K562 (cell line): ENCODE results near the gene ENDOV. TPM values are rescaled to one million over a fixed set of nuclear protein-coding genes. Genes with fewer than 3 reads are reported as not detected.

Experiments
- ATF1 ChIP-seq, 2 experiments: fragments of 450-650 bp in 1 of 2; IDR thresholded peaks; 2 replicates each; pipeline ENCODE4 v1.6.1; 2016; ENCODE audit warnings: missing compliant biosample characterization in 1 of 2, missing genetic modification characterization in 1 of 2
- ATF4 ChIP-seq: fragments of 450-650 bp; formaldehyde crosslinking; IDR thresholded peaks from 2 replicates; pipeline ENCODE4 v1.4.0; 2022; ENCODE audit warnings: mild to moderate bottlenecking, moderate library complexity
- BCOR ChIP-seq: fragments of 450-650 bp; IDR thresholded peaks from 2 replicates; pipeline ENCODE4 v1.6.1; 2016
- BMI1 ChIP-seq: fragments of 150-350 bp; IDR thresholded peaks from 2 replicates; pipeline ENCODE4 v1.6.1; 2014; ENCODE audit warnings: low read length
- BRD4 ChIP-seq: fragments of 200-600 bp; sonication (generic); IDR thresholded peaks from 2 replicates; pipeline ENCODE4 v1.6.1; 2017; ENCODE audit warnings: inconsistent platforms
- CREB3L1 ChIP-seq: fragments of 450-650 bp; IDR thresholded peaks from 2 replicates; pipeline ENCODE4 v1.6.1; 2014; ENCODE audit warnings: low read depth, mild to moderate bottlenecking, moderate library complexity, borderline replicate concordance
- CXXC5 ChIP-seq: fragments of 250-450 bp; sonication (Bioruptor Pico); IDR thresholded peaks from 2 replicates; pipeline ENCODE4 v1.8.0; 2022; ENCODE audit warnings: inconsistent platforms, mild to moderate bottlenecking, moderate library complexity
- GTF2A2 ChIP-seq: IDR thresholded peaks from 2 replicates; pipeline ENCODE4 v1.6.1; 2016; ENCODE audit warnings: mild to moderate bottlenecking, missing genetic modification characterization, missing compliant biosample characterization
- HEY1 ChIP-seq: fragments of 250-450 bp; sonication (Bioruptor Pico); IDR thresholded peaks from 2 replicates; pipeline ENCODE4 v1.5.0; 2020; ENCODE audit warnings: mild to moderate bottlenecking, moderate library complexity, borderline replicate concordance
- KLF10 ChIP-seq: fragments of 250-450 bp; sonication (Bioruptor Pico); IDR thresholded peaks from 2 replicates; pipeline ENCODE4 v1.6.1; 2021; ENCODE audit warnings: matching md5 sums
- MED1 ChIP-seq: sonication (generic); formaldehyde crosslinking; IDR thresholded peaks from 2 replicates; pipeline ENCODE4 v1.8.1; 2023; ENCODE audit warnings: missing genetic modification reagents, borderline replicate concordance
- MXI1 ChIP-seq: IDR thresholded peaks from 2 replicates; pipeline ENCODE4 v1.6.1; 2011; ENCODE audit warnings: low read depth, mild to moderate bottlenecking, improper control_type of control experiment, low read length
- NR2C2 ChIP-seq, 2 experiments: fragments of 200-800 bp in 1 of 2; sonication (Bioruptor generic) in 1 of 2; sonication (generic) in 1 of 2; formaldehyde crosslinking in 1 of 2; IDR thresholded peaks; 2 replicates each; pipeline versions ENCODE4 v1.6.1 to v1.8.0; 2016 to 2022; ENCODE audit warnings: mild to moderate bottlenecking in 1 of 2, missing compliant biosample characterization in 1 of 2, missing genetic modification characterization in 1 of 2, missing genetic modification reagents in 1 of 2
- POLR2AphosphoS5 ChIP-seq: IDR thresholded peaks from 2 replicates; pipeline ENCODE4 v1.6.1; 2011; ENCODE audit warnings: mild to moderate bottlenecking, low read depth, low read length, moderate library complexity; ENCODE audit not compliant: control insufficient read depth, insufficient read depth
- RBM14 ChIP-seq: fragments of 200-400 bp; formaldehyde crosslinking; IDR thresholded peaks from 2 replicates; pipeline ENCODE4 v1.6.1; 2018; ENCODE audit warnings: low read depth, mild to moderate bottlenecking, low read length, moderate library complexity, borderline replicate concordance; ENCODE audit not compliant: insufficient read depth
- SMAD1 ChIP-seq: fragments of 150-350 bp; IDR thresholded peaks from 2 replicates; pipeline ENCODE4 v1.6.1; 2014; ENCODE audit warnings: low read length, low read depth; ENCODE audit not compliant: partially characterized antibody
- SMARCC2 ChIP-seq: fragments of 450-650 bp; IDR thresholded peaks from 2 replicates; pipeline ENCODE4 v1.6.1; 2017; ENCODE audit warnings: antibody characterized with exemption, moderate library complexity, mild to moderate bottlenecking, low read depth
- TGIF2 ChIP-seq: sonication (generic); formaldehyde crosslinking; IDR thresholded peaks from 2 replicates; pipeline ENCODE4 v1.8.1; 2022; ENCODE audit warnings: mild to moderate bottlenecking, missing genetic modification reagents, moderate library complexity
- ZKSCAN8 ChIP-seq: fragments of 200-800 bp; sonication (Bioruptor generic); IDR thresholded peaks from 2 replicates; pipeline ENCODE4 v1.6.1; 2016; ENCODE audit warnings: missing genetic modification characterization, missing compliant biosample characterization
- ZNF175 ChIP-seq: fragments of 200-800 bp; sonication (Bioruptor generic); IDR thresholded peaks from 2 replicates; pipeline ENCODE4 v1.6.1; 2016; ENCODE audit warnings: low read depth, mild to moderate bottlenecking, missing genetic modification characterization, missing compliant biosample characterization
- ZNF197 ChIP-seq: fragments of 200-800 bp; sonication (Bioruptor generic); IDR thresholded peaks from 2 replicates; pipeline ENCODE4 v1.6.1; 2016; ENCODE audit warnings: low read depth, missing genetic modification characterization, missing compliant biosample characterization
- ZNF444 ChIP-seq: fragments of 250-450 bp; sonication (Bioruptor Pico); IDR thresholded peaks from 2 replicates; pipeline ENCODE4 v1.4.0; 2020; ENCODE audit warnings: mild to moderate bottlenecking, moderate library complexity
- ZNF639 ChIP-seq, 2 experiments: fragments of 200-800 bp in 1 of 2; sonication (Bioruptor generic) in 1 of 2; sonication (generic) in 1 of 2; formaldehyde crosslinking in 1 of 2; IDR thresholded peaks in 1 of 2; conservative IDR thresholded peaks in 1 of 2; 2 replicates each; pipeline versions ENCODE4 v1.5.0 to v1.6.1; 2016 to 2020; ENCODE audit warnings: missing compliant biosample characterization in 1 of 2, missing genetic modification characterization in 1 of 2, missing genetic modification reagents in 1 of 2
- polyA plus RNA-seq, 8 experiments: library from polyadenylated mRNA; depleted of rRNA in 4 of 8; stranded (reverse) in 5 of 8; unstranded in 3 of 8; fragments of >200 nt; fragmentation: Nextera tagmentation in 2 of 8; fragmentation: Illumina TruSeq in 1 of 8; extraction: Ambion mirVana in 2 of 8; extraction: Trizol in 1 of 8; gene quantifications; 2 replicates each; pipeline versions ENCODE4 v1.2.1 to v1.2.3, GENCODE V29; 2011 to 2014; ENCODE audit warnings: inconsistent platforms in 1 of 8, missing spikeins in 1 of 8
- total RNA-seq, 7 experiments: library from RNA; depleted of rRNA in 6 of 7; stranded (reverse); fragments of >200 nt in 6 of 7; fragmentation: Illumina TruSeq in 2 of 7; extraction: Trizol in 2 of 7; gene quantifications; 2 replicates each; pipeline versions ENCODE4 v1.2.1 to v1.2.3, GENCODE V29; 2011 to 2021; ENCODE audit warnings: low replicate concordance in 1 of 7

Gene ENDOV
- total and polyA plus RNA-seq, 9 of the 15 experiments (the other 6 are each of a cell fraction or from before 2014, with no cell fraction given), result 1.2 to 8.2 (median 3.7) TPM

- peak; percentile 75; the same call in 1 of the 2 replicates for TF ChIP-seq BRD4
- no peak for TF ChIP-seq KLF10
- peak; percentile 77 for TF ChIP-seq ZNF175
- TF ChIP-seq ZNF639 (CRISPR knock-in tag; conservative IDR thresholded peaks at IDR 0.05 in 1 of 2, IDR thresholded peaks at IDR 0.05 in 1 of 2), result peak in 1 of 2 experiments; percentile 93; a peak in 2 of 4 replicates
- TF ChIP-seq ZKSCAN8 (CRISPR knock-in tag), result peak; percentile 70; the same call in 1 of the 2 replicates
- TF ChIP-seq HEY1 (CRISPR knock-in tag), result no peak
- no peak for TF ChIP-seq SMARCC2
- TF ChIP-seq ZNF444 (CRISPR knock-in tag), result no peak
- TF ChIP-seq ZNF197 (CRISPR knock-in tag), result peak; percentile 91; the same call in 1 of the 2 replicates
- 0 out of 2 replicates have a peak, but pooled peaks have one; percentile 83 for TF ChIP-seq RBM14
- peak; percentile 63 for TF ChIP-seq NR2C2 (CRISPR knock-in tag; IDR thresholded peaks at IDR 0.05)
- peak; percentile 90 for TF ChIP-seq NR2C2 (tag; IDR thresholded peaks at IDR 0.05)
- TF ChIP-seq BMI1, result peak; percentile 44; the same call in 1 of the 2 replicates
- 0 out of 2 replicates have a peak, but pooled peaks have one; percentile 22 for TF ChIP-seq ATF4 (CRISPR knock-in tag)
- no peak for TF ChIP-seq ATF1 (CRISPR knock-in tag; IDR thresholded peaks at IDR 0.05)
- peak; percentile 66 for TF ChIP-seq ATF1 (tag; IDR thresholded peaks at IDR 0.05)
- peak; percentile 79 for TF ChIP-seq POLR2AphosphoS5
- TF ChIP-seq BCOR, result peak; percentile 87
- TF ChIP-seq CXXC5 (CRISPR knock-in tag), result peak; percentile 87
- TF ChIP-seq GTF2A2 (tag), result 0 out of 2 replicates have a peak, but pooled peaks have one; percentile 4
- TF ChIP-seq MXI1, result peak; percentile 86
- TF ChIP-seq CREB3L1, result peak; percentile 94
- TF ChIP-seq SMAD1, result peak; percentile 34
- no peak for TF ChIP-seq MED1 (CRISPR knock-in tag)
- TF ChIP-seq TGIF2 (CRISPR knock-in tag), result 0 out of 2 replicates have a peak, but pooled peaks have one; percentile 2
Observed at GRCh38 chr17:80454557-80455335, 39.8 kb downstream of the ENDOV start (continued).
